Thymus (tissue), 11 donors: ENCODE results near the gene RNU6-7. TPM values are rescaled to one million over a fixed set of nuclear protein-coding genes. Genes with fewer than 3 reads are reported as not detected.

Experiments used
- DNase-seq, 9 donors: peaks; one replicate each; pipeline ENCODE4 v3.0.0-alpha.2; 2013; ENCODE audit warnings: low spot score in 9 of 9, low read depth in 6 of 9, missing footprints in 1 of 9
- H3K27ac ChIP-seq, 2 donors: one replicate each; pipeline ENCODE4 v1.5.1; 2013; ENCODE audit warnings: control low read depth in 1 of 2, low read depth in 1 of 2, low read length in 1 of 2, mild to moderate bottlenecking in 1 of 2, moderate library complexity in 1 of 2
- H3K27me3 ChIP-seq, 2 donors: one replicate each; pipeline ENCODE4 v1.5.1; 2013; ENCODE audit warnings: low read length in 1 of 2; ENCODE audit not compliant: control insufficient read depth in 2 of 2, insufficient read depth in 1 of 2
- H3K36me3 ChIP-seq, 2 donors: one replicate each; pipeline ENCODE4 v1.5.1; 2013; ENCODE audit warnings: low read length in 1 of 2, mild to moderate bottlenecking in 1 of 2, moderate library complexity in 1 of 2; ENCODE audit not compliant: control insufficient read depth in 2 of 2, insufficient read depth in 2 of 2
- H3K4me1 ChIP-seq, 2 donors: one replicate each; pipeline ENCODE4 v1.5.1; 2013; ENCODE audit warnings: low read length in 2 of 2; ENCODE audit not compliant: control insufficient read depth in 2 of 2, insufficient read depth in 2 of 2
- H3K4me3 ChIP-seq, 2 donors: one replicate each; pipeline ENCODE4 v1.5.1; 2013; ENCODE audit warnings: low read length in 2 of 2, control low read depth in 1 of 2, mild to moderate bottlenecking in 1 of 2
- H3K9me3 ChIP-seq, 2 donors: one replicate each; pipeline ENCODE4 v1.5.1; 2013; ENCODE audit warnings: low read length in 1 of 2, mild to moderate bottlenecking in 1 of 2; ENCODE audit not compliant: control insufficient read depth in 2 of 2, insufficient read depth in 1 of 2
- WGBS: extraction: QIAGEN DNeasy Blood & Tissue Kit; methylation state at CpG from one replicate; pipeline ENCODE4 v1.1.7; 2013; 5-methylcytosine and 5-hydroxymethylcytosine counted together
- polyA plus RNA-seq: library from polyadenylated mRNA; stranded (reverse); fragments of 200-250 nt; gene quantifications from one replicate; pipeline ENCODE4 v1.2.3, GENCODE V29; 2013
- total RNA-seq: library from RNA; stranded (reverse); fragments of 120-200 nt; gene quantifications from one replicate; pipeline ENCODE4 v1.2.4, GENCODE V29; 2013
- donor health status: healthy.

RNU6-7 gene
- total and polyA plus RNA-seq, 2 donors = not detected

GRCh38 chr14:32246751-32247150, 44.9 kb downstream of the RNU6-7 start:
- no peaks in the 10 kb centered on the region for H3K4me1 ChIP-seq
- H3K4me3 ChIP-seq = no peak overlapping the region
- H3K27me3 ChIP-seq = no peaks in the 10 kb centered on the region
- 96% methylated on average over 5 of the region's 5 CpGs for WGBS
- no peak overlapping the region for H3K27ac ChIP-seq
- no peaks in the 10 kb centered on the region for H3K36me3 ChIP-seq
- no peaks in the 10 kb centered on the region for H3K9me3 ChIP-seq
- no peak for DNase-seq

- Histone ChIP-seq H3K9me3 (no peaks in the 10 kb centered on the region), H3K4me1 (no peaks in the 10 kb centered on the region), H3K4me3 (no peak overlapping the region), H3K36me3 (no peaks in the 10 kb centered on the region), H3K27ac (no peak overlapping the region), H3K27me3 (no peaks in the 10 kb centered on the region)
- no peak for DNase-seq
- WGBS = 94% methylated on average over 5 of the region's 5 CpGs
These were observed 47.5 kb downstream of the RNU6-7 start for GRCh38 chr14:32249371-32249770.

GRCh38 chr14:32249780-32250179, 47.9 kb downstream of the RNU6-7 start:
- Histone ChIP-seq H3K27ac (no peak overlapping the region), H3K36me3 (no peaks in the 10 kb centered on the region), H3K9me3 (no peaks in the 10 kb centered on the region), H3K4me1 (no peaks in the 10 kb centered on the region), H3K4me3 (no peak overlapping the region), H3K27me3 (no peaks in the 10 kb centered on the region)
- no peak for DNase-seq
- 95% methylated on average over 4 of the region's 4 CpGs for WGBS

GRCh38 chr14:32250681-32251080, 48.8 kb downstream of the RNU6-7 start:
- no peak for DNase-seq
- WGBS = 95% methylated on average over 3 of the region's 3 CpGs
- H3K27ac ChIP-seq = no peak overlapping the region
- H3K27me3 ChIP-seq = no peaks in the 10 kb centered on the region
- no peaks in the 10 kb centered on the region for H3K9me3 ChIP-seq
- H3K4me1 ChIP-seq = no peaks in the 10 kb centered on the region
- H3K36me3 ChIP-seq = no peaks in the 10 kb centered on the region
- no peak overlapping the region for H3K4me3 ChIP-seq

GRCh38 chr14:32251530-32251929, 49.7 kb downstream of the RNU6-7 start:
- no peak overlapping the region for H3K27ac ChIP-seq
- H3K4me1 ChIP-seq = no peaks in the 10 kb centered on the region
- WGBS = 92% methylated on average over 4 of the region's 4 CpGs
- no peaks in the 10 kb centered on the region for H3K27me3 ChIP-seq
- DNase-seq = no peak
- no peak overlapping the region for H3K4me3 ChIP-seq
- no peaks in the 10 kb centered on the region for H3K9me3 ChIP-seq
- H3K36me3 ChIP-seq = no peaks in the 10 kb centered on the region

Other genes with a start within 250 kb of the RNU6-7 start
- gene ARHGAP5, start 124.7 kb upstream of the RNU6-7 start, total RNA-seq = 64.1 TPM
- 25.9 TPM for gene ARHGAP5, start 124.7 kb upstream of the RNU6-7 start, polyA plus RNA-seq
- not detected for gene RNU6-8, start 1.2 kb downstream of the RNU6-7 start, total RNA-seq
- not detected for gene RNU6-8, start 1.2 kb downstream of the RNU6-7 start, polyA plus RNA-seq
- gene AKAP6, start 127.3 kb downstream of the RNU6-7 start, total RNA-seq = 2.0 TPM
- gene AKAP6, start 127.3 kb downstream of the RNU6-7 start, polyA plus RNA-seq = 1.4 TPM